A172 (cell line): ENCODE measurements around the gene CNOT4. TPM values are rescaled to one million over a fixed set of nuclear protein-coding genes. Genes with fewer than 3 reads are reported as not detected.

ENCODE experiments used
- DNase-seq: peaks from one replicate; pipeline ENCODE4 v3.0.0-alpha.2; 2015; ENCODE audit warnings: low spot score
- total RNA-seq: library from RNA; depleted of rRNA; stranded (reverse); fragments of >200 nt; shearing (Covaris generic); gene quantifications from 2 replicates; pipeline ENCODE4 v1.2.3, GENCODE V29; 2014; rRNA removed

CNOT4 gene, protein sequence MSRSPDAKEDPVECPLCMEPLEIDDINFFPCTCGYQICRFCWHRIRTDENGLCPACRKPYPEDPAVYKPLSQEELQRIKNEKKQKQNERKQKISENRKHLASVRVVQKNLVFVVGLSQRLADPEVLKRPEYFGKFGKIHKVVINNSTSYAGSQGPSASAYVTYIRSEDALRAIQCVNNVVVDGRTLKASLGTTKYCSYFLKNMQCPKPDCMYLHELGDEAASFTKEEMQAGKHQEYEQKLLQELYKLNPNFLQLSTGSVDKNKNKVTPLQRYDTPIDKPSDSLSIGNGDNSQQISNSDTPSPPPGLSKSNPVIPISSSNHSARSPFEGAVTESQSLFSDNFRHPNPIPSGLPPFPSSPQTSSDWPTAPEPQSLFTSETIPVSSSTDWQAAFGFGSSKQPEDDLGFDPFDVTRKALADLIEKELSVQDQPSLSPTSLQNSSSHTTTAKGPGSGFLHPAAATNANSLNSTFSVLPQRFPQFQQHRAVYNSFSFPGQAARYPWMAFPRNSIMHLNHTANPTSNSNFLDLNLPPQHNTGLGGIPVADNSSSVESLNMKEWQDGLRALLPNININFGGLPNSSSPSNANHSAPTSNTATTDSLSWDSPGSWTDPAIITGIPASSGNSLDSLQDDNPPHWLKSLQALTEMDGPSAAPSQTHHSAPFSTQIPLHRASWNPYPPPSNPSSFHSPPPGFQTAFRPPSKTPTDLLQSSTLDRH
- 6.8 and 8.6 TPM in 2 replicates for total RNA-seq

DNA sequence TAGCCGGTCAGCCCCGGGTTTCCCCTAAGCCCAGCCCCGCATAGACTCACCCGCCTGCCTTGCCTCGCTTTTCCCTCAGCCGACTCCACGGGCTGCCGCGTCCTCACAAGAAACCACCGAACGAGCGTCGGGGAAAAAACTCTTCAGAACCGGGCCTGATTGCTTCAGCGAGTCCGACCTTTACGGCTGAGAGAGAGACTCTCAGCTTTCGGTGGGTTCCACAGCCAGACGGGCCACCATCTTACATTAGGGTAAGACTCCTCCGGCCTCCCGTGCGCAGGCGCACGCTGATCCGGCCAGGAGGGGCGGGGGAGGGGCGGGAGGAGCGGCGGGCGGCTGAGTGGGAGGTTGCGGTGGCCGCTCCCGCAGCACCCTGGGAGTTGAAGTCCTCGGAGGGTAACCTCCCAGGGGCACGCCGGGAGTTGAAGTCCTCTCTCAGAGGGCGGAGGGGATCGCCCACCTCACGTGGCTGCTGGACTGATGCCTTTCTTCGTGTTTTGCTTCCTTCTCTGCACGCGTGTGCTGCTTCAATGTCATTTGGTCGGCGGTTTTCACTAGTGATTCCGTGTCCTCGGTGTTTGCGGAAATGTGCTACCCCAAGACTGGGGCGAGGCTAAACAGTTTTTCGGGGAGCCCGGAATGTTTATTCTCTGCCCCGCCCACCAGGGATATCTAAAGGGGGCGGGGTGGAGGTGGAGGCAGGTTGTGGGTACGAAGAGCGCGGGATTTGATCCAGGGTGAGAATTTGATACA, at the start of gene CNOT4:
Gene CNOT4, minus strand, starts transcription at position 264 of the 753 bp plus-strand sequence. CDS start 71,771 bp downstream, outside the sequence.
- peak; percentile 90 for DNase-seq

DNA sequence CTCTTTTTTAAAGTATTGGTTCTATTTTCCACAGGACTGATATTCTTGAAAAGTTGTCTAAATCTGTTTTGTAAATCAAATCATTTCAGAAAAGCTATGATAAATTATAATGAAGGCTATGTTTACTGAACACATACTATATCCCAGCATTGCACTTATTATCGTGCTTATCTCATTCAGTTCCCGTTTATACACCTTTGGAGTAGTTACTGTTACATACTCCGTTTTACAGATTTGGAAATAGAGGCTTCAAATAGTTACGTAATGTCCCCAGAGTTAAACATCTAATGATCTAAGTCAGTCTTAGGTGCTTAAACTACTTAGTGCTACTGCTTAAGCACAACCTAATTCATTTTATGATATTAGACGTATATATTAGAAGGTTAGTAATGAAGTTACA, 49.0 kb upstream of the CNOT4 start:
- DNase-seq = no peak

DNA sequence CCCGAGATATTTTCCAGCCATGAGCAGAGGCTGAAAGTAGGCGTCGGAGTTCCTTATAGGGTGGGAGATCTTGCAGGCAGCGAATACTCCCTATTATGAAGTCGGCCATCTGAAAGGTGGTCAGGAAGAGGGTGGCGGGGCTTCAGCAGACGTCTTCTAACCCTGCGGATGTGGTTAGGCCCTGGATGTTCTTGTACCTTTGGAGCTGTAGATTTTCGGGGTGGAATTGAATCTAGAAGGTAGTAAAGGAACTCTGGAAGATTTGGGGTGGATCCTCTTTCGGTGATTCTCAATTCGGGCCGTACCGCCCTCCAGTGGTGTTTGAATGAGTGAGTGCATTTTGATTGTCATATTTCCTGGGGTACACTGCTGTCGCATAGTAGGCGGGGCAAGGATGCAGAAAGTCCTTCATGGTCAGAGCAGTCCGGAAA, 48.5 kb upstream of the CNOT4 start:
- DNase-seq = peak; percentile 62

DNA sequence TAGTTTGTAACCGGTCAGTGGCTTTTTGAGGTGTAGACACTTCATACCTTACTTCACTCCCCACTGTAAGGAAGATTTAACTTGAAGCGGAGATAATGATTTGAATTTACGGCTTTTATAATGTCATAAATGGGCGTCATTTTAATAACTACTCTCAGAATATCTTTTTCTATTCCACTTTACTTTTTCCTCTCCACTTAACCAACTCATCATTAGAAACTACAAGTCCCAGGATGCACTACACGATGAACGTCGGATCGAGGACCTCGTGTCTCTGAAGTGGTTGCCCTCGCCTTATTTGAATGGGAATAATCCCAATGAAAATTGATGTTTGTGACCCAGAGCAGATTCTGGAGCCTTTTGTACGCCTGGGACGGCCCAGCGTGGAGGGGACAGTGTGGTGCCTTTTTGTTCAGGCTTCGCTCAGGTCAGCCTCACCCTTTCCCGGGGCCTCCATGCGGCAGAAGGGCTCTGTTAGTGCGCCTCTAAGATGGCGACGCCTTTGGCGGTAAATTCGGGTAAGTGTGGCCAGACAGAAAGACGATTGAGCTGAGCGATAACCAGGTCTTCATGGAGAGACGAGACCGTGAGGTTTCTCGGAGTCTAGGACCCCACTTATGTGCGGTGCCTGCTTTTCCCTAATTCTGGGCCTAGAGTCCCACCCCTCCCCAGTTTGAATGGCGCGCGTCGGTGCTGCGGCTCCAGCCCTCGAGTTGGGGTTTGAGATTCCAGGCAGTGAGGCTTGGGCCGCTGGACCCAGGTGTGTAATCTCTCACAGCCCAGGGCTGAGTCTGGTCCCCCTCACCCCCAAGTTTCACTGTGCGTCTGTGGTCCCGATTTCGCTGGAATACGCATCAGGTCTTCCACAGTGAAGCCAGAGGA, 47.8 kb upstream of the CNOT4 start, which contains the start of gene NUP205:
Gene NUP205, plus strand, starts transcription at position 463 of the 882 bp plus-strand sequence. Its CDS starts 28 bp downstream, at position 491.
- DNase-seq = peak; percentile 73

DNA sequence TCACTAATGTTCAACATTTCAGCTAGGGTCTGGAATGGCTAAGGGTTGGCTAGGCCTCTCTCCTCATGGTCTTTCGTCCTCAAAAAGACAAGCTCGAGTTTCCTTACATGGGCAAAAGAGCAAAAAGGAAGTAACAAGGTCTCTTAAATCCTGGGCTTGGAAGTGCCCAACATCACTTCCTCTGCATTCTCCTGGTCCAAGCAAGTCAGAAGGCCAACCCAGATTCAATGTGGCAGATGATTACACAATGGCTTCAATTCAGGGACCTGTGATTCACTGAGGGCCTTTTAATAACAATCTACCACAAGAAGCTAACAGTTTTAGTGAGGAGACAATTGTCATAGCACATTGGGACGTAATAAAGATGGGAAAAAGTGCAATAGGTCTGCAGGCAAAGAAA, 43.4 kb upstream of the CNOT4 start:
- DNase-seq = no peak

DNA sequence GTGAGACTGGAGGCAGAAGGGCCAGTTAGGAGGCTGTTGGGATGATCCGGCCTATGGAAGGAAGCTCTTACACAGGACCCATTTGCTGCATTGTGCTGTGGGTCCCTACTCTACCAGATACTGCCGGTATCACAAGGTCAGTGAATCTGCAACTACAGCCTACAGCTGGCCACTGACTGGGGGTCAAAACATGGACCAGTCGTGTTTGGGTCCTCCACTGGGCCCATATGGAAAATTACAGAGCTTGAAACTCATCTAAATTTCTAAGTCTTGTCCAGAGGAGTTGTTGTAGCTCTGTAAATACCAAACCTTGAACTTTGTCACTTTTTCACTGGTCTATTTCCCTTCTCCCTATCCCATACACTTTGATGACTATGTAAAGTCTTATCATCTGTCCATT, 42.2 kb upstream of the CNOT4 start:
- no peak for DNase-seq

DNA sequence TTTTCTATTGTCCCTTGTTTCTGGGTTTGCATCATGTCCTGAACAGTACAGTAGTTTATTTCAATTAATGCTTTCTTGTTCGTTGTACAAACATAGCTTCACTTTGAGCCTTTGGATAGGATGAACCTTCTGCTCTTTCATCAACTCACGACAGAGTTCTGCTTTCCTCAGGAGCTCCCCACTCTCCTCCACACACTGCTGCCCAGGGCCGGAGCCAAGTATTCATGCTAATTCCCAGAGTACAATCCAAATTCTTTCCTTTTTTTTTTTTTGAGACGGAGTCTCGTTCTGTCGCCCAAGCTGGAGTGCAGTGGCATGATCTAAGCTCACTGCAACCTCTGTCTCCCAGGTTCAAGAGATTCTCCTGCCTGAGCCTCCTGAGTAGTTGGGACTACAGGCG, 40.3 kb upstream of the CNOT4 start:
- no peak for DNase-seq

DNA sequence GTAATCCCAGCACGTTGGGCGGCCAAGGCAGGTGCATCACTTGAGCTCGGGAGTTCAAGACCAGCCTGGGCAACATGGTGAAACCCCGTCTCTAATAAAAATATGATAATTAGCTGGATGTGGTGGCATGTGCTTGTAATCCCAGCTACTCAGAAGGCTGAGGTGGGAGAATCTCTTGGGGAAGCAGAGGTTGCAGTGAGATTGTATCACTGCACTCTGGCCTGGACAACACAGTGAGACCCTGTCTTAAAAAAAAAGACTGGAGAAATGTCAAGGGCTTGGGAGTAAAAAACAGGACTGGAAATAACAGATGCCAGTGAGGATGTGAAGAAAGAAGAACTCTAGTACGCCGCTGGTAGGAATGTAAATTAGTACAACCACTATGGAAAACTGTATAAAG, 31.1 kb upstream of the CNOT4 start:
- DNase-seq = no peak

DNA sequence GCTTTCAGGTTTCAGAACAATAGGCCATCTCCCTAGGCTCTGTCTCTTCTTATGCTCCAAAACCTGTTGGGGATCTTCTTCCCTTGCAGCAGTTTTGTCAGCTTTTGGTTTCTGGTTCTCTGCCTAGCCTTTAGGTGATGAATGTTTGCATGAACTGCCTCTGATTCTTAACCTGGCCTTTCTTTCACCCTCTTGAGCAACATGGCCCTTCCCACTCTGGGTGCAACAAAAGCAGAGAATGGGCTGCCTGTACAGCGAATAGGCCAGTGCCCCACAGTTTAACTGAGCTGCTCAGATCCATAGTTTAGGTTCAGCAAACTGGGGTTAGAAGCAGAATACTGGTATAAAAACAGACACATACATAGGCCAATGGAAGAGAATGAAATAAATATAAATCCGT, 29.7 kb upstream of the CNOT4 start:
- no peak for DNase-seq

DNA sequence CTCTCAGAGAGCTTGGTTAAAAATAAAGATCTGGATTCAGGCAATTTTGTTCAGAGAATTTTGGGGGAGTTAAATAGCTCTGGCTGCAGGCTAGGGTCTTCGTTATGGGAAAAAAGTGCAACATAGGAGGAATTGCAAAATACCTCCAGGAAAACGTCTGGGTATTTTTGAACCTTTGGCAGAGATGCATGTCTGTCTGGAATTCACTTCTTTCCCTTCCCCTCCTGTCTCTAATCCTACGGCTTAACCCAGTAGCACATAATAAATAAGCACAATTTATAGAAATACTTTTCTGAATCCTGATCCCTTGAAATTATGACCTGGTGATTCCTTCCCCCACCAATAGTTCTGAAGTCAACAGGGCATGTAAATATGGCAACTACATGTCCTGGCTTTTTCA, 28.5 kb upstream of the CNOT4 start:
- DNase-seq = no peak

DNA sequence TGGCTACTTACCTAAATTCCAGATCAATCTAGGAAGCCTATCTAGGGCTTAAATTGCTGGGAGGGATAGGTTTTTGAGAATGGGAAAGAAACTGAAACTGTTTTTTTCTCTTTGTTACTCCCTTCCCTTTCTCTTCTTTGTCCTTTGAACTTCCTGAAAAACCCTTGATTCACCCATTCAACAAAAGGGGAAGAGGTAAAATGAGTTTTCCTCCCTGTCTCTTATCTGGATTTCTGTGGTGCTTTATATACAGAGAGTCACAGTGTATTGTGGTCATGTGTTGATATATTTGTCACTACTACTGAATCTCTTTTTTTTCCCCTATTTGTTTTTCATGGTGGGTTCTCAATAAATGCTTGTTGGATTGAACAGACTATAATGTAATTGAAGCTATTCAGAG, 28.0 kb upstream of the CNOT4 start:
- no peak for DNase-seq

DNA sequence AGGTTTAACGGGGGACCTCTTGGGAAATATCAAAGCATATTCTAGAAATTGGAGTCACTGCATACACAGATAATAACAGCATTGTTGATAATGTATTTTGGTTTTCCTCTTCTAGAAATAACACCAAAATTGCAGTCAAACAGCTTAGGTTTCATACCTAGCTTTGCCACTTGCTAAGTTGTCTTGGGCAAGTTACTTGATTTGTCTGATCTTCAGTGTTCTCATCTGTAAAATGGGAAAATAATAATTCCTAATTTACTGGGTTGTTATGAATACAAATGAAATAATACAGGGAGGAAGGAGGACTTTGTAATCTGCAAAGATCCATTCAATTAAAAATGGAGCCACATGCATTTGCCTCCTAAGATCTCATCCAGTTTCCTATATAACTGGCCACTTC, 27.6 kb upstream of the CNOT4 start:
- no peak for DNase-seq

DNA sequence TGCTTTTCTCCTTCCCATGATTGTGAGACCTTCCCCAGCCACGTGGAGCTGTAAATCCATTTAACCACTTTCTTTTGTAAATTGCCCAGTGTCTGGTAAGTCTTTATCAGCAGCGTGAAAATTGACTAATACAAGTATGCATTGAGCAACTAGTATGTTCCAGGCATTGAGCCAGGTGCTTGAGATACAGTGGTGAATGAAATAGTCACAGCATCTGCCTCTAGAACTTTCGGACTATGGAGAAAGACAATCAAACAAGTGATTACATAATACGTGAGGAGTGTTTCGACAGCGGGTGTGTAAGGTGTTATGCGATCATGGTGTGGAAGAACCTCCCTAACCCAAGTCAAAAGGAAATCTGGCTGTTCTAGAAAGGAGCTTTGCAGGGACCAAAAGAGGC, 26.2 kb upstream of the CNOT4 start:
- no peak for DNase-seq

DNA sequence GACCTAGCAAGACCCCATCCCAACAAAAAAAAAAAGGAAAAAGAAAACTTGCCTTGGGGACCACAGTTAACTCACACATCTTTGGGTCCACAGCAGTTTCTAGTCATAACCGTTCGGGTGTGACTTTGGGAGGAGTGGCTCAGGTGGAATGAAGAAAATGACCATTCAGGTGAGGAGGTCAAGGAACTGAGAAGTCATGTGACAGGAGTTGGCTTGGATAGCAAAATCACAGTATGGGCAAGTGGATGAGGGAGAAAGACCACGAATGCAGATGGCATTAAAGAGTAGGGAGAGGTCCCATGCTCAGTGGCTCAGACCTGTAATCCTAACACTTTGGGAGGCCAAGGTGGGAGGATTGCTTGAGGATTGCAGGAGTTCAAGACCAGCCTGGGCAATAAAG, 17.1 kb upstream of the CNOT4 start:
- no peak for DNase-seq

DNA sequence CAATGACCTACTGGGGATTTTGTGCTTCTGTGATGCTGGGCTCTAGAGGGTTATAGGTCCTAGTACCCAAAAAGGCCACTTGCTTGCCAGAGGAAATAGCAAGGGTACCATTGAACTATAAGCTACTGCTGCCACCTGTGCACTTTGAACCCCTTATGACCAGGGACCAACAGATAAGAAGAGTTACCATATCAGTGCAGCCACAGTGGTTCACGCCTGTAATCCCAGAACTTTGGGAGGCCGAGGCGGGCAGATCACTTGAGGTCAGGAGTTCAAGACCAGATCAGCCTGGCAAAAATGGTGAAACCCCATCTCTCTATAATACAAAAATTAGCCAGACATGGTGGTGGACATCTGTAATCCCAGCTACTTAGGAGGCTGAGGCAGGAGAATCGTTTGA, 15.5 kb upstream of the CNOT4 start:
- no peak for DNase-seq

DNA sequence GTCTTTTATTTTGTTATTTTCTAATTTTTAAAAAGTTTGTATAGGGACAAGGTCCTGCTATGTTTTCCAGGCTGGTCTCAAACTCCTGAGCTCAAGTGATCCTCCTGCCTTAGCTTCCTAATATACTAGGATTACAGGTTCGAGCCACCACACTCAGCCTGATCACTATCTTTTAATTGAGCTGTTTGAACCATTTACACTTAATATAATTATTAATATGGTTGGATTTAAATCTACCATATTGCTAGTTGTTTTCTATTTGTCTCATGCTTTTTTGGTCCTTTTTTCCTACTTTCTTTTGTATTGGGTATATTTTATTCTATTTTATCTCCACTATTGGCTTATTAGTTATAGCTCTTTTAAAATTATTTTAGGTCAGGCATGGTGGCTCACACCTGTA, 13.2 kb upstream of the CNOT4 start:
- no peak for DNase-seq

DNA sequence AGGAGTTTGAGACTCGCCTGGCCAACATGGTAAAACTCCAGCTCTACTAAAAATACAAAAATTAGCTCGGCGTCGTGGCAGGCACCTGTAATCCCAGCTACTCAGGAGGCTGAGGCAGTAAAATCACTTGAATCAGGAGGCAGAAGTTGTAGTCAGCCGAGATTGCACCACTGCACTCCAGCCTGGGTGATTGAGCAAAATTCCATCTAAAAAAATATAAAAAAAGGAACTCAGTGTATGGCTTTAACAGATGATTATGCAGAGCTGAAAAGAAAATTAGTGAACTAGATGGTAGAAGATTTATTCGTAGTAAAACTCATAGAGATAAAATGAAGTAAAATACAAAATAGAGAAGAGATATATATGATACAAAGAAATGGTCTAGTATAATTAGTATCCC, 12.6 kb upstream of the CNOT4 start:
- no peak for DNase-seq

DNA sequence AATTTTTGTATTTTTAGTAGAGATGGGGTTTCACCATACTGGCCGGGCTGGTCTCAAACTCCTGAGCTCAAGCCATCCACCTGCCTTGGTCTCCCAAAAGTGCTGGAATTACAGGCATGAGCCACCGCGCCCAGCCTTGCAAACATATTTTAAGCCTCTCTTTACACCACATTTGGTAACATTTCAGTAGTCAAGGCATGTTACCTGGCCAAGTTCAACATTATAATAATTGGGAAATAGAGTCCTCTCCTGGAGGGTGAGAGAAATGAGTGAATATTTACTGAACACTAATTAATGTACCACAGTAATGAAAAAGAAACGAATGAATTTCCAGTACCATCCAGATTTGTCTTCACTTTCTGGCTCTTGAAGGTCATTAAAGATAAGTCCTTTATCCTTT, 10.0 kb upstream of the CNOT4 start:
- no peak for DNase-seq

DNA sequence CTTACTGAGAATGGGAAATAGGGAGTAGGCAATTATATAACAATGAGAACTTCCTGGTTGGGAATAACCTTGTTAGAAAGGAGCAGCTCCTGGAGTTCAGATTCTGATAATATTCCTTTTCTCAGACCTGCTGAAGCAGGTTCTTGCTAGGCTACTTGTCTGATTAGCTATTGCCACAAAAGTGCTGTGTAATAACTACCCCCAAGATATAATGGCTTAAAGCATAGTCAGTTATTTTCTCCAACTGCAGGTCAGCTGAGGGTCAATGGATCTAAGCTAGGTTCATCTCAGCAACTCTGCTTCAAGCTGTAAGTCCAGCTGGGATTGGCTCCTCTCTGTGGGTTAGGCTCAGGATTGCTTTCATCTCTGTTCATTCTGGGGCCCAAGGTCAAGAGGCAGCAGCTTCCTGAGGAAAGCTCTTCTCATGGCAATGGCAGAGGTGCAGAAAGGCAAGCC, 9.4 kb upstream of the CNOT4 start:
- no peak for DNase-seq

DNA sequence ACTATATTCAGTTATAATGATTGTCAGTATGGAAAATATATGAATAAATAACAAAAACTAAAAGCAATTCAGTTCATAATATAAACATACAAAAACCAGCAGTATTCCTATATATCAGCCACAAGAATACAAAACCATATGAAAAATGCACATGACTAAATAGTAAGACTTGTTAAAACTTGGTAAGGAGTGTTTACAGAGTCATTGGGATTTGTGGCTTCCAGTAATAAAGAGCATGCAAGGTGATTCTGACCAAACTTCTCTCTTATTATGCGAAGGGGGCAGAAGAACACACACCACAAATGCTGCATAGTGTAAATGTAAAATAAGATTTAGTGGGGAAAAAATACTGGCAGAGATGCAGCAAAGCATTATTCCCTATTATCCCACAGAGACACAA, 8.8 kb upstream of the CNOT4 start:
- no peak for DNase-seq

DNA sequence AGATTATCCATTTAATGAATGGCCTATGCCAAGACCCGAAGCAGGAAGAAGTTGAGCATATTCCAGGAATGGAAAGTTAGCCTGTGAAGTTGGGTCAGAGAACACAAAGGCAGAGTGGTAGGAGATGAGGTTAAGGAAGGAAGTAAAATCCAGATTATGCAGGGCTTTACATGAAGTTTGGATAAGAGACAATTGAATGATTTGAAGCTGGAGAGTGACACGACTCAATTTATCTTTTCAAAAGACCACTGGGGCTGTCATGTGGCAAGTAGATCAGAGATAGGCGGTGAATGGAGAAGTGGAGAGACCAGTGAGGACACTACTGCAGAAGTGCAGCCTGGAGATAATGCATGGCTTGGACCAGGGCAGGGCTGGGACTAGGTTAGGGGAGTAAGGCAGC, 7.2 kb upstream of the CNOT4 start:
- DNase-seq = no peak
